Measurements from ENCODE around the gene HOXD3.

DNA sequence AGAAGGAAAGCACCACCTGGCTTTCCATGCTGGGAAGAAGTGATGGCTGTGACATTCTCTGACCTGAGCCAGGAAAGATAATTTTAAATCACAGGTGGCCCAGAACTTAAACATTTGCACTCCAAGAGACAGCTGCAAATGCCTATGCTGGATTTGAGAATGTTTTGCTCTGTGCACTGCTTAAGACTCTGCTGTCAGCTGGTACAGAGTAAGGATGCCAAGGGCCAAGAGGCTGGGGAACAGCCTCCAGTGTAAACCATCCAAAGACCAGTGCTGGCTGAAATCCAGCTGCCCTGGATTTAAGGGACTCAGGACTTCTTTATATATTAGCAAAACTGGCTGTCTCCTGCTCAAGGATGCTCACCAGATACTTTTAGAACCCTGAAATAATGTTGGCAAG lies 23.7 kb upstream of the HOXD3 start:
- no peak for TF ChIP-seq POLR2A (IDR thresholded peaks at IDR 0.05)
- TF ChIP-seq, protein P1, sequence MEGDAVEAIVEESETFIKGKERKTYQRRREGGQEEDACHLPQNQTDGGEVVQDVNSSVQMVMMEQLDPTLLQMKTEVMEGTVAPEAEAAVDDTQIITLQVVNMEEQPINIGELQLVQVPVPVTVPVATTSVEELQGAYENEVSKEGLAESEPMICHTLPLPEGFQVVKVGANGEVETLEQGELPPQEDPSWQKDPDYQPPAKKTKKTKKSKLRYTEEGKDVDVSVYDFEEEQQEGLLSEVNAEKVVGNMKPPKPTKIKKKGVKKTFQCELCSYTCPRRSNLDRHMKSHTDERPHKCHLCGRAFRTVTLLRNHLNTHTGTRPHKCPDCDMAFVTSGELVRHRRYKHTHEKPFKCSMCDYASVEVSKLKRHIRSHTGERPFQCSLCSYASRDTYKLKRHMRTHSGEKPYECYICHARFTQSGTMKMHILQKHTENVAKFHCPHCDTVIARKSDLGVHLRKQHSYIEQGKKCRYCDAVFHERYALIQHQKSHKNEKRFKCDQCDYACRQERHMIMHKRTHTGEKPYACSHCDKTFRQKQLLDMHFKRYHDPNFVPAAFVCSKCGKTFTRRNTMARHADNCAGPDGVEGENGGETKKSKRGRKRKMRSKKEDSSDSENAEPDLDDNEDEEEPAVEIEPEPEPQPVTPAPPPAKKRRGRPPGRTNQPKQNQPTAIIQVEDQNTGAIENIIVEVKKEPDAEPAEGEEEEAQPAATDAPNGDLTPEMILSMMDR (IDR thresholded peaks at IDR 0.05): no peak
- TF ChIP-seq EP300 (IDR thresholded peaks at IDR 0.05): no peak
